H1 (cell line): ENCODE measurements around the gene DAB2IP. TPM values are rescaled to one million over a fixed set of nuclear protein-coding genes. Genes with fewer than 3 reads are reported as not detected.

Source experiments
- CTCF ChIA-PET: fragments of 300-600 bp; sonication (Branson Sonifier 250); formaldehyde crosslinking; loops from one replicate; lab custom pipeline; 2021; ENCODE audit not compliant: partially characterized antibody; lab: Charles Lee
- POLR2A ChIA-PET: fragments of 300-600 bp; sonication (Branson Sonifier 250); formaldehyde crosslinking; loops from one replicate; lab custom pipeline; 2021; ENCODE audit warnings: inconsistent platforms; ENCODE audit not compliant: partially characterized antibody; lab: Charles Lee
- DNase-seq, 2 experiments: peaks; one replicate each; pipeline versions ENCODE4 v3.0.0 to v3.0.0-alpha.2; 2010 to 2022; ENCODE audit warnings: low spot score in 2 of 2, low read depth in 1 of 2, mixed read lengths in 1 of 2
- FAIRE-seq: peaks from 2 replicates; lab custom pipeline; 2011; peaks lifted over from hg19 to GRCh38; lab: Jason Lieb, UNC
- H2AFZ ChIP-seq: 2 replicates; pipeline ENCODE4 v1.8.1; 2012; ENCODE audit warnings: low read length, inconsistent platforms
- H2AK5ac ChIP-seq: 2 replicates; pipeline ENCODE4 v1.6.1; 2013; ENCODE audit warnings: low read depth, low read length
- H2BK120ac ChIP-seq: replicated peaks from 2 replicates; pipeline ENCODE3; 2013; ENCODE audit warnings: low read depth, low read length, inconsistent platforms
- H2BK12ac ChIP-seq: 2 replicates; pipeline ENCODE4 v1.6.1; 2013; ENCODE audit warnings: low read depth, low read length
- H2BK15ac ChIP-seq: 2 replicates; pipeline ENCODE4 v1.6.1; 2013; ENCODE audit warnings: low read length
- H2BK20ac ChIP-seq: 2 replicates; pipeline ENCODE4 v1.6.1; 2013; ENCODE audit warnings: low read length
- H2BK5ac ChIP-seq: 2 replicates; pipeline ENCODE4 v1.6.1; 2013; ENCODE audit warnings: low read depth, low read length
- H3K14ac ChIP-seq: 2 replicates; pipeline ENCODE4 v1.6.1; 2013; ENCODE audit warnings: inconsistent platforms; ENCODE audit not compliant: insufficient read length
- H3K18ac ChIP-seq: 2 replicates; pipeline ENCODE4 v1.6.1; 2013; ENCODE audit warnings: low read length; ENCODE audit errors: extremely low read depth
- H3K23ac ChIP-seq: 2 replicates; pipeline ENCODE4 v1.6.1; 2013; ENCODE audit warnings: inconsistent platforms; ENCODE audit not compliant: insufficient read length
- H3K23me2 ChIP-seq: 2 replicates; pipeline ENCODE4 v1.6.1; 2013; ENCODE audit warnings: low read depth, low read length
- H3K27ac ChIP-seq: 2 replicates; pipeline ENCODE4 v1.6.1; 2011; ENCODE audit warnings: low read depth, low read length, inconsistent platforms
- H3K27me3 ChIP-seq, 4 experiments: replicated peaks in 1 of 4; 1 replicate in 1 of 4; 2 replicates in 3 of 4; pipeline versions ENCODE4 v1.6.1 to v1.8.1; 2011 to 2013; ENCODE audit warnings: low read length in 3 of 4, mild to moderate bottlenecking in 3 of 4, inconsistent platforms in 2 of 4, mixed read lengths in 2 of 4, moderate library complexity in 1 of 4; ENCODE audit not compliant: control insufficient read depth in 3 of 4, insufficient read depth in 3 of 4; ENCODE audit errors: extremely low read depth in 1 of 4
- H3K36me3 ChIP-seq, 4 experiments: 2 replicates each; pipeline versions ENCODE4 v1.6.1 to v1.8.1; 2011 to 2013; ENCODE audit warnings: mild to moderate bottlenecking in 4 of 4, low read length in 3 of 4, moderate library complexity in 2 of 4, control low read depth in 1 of 4, inconsistent platforms in 1 of 4; ENCODE audit not compliant: insufficient read depth in 4 of 4, control insufficient read depth in 2 of 4
- H3K4ac ChIP-seq: replicated peaks from 2 replicates; pipeline ENCODE3; 2013; ENCODE audit warnings: low read length, low read depth, mixed read lengths, inconsistent platforms; ENCODE audit not compliant: insufficient read length
- H3K4me1 ChIP-seq, 4 experiments: replicated peaks in 1 of 4; 1 replicate in 1 of 4; 2 replicates in 3 of 4; pipeline versions ENCODE4 v1.6.1 to v1.8.1; 2011 to 2013; ENCODE audit warnings: low read length in 3 of 4, inconsistent platforms in 2 of 4, mixed read lengths in 1 of 4; ENCODE audit not compliant: insufficient read depth in 4 of 4, control insufficient read depth in 3 of 4
- H3K4me2 ChIP-seq, 2 experiments: 2 replicates each; pipeline versions ENCODE4 v1.6.1 to v1.8.1; 2011 to 2013; ENCODE audit warnings: low read depth in 2 of 2, low read length in 2 of 2, control low read depth in 1 of 2, inconsistent platforms in 1 of 2, mild to moderate bottlenecking in 1 of 2; ENCODE audit not compliant: insufficient read depth in 1 of 2
- H3K4me3 ChIP-seq, 4 experiments: fragments of 200-600, 300-600 bp in 1 of 4; sonication (generic), shearing (Covaris generic), sonication (Bioruptor Twin) in 1 of 4; 2 replicates each; pipeline versions ENCODE4 v1.5.1 to v1.8.1; 2011 to 2016; ENCODE audit warnings: low read length in 4 of 4, low read depth in 3 of 4, control low read depth in 2 of 4, inconsistent platforms in 2 of 4, mild to moderate bottlenecking in 2 of 4, mixed read lengths in 1 of 4, moderate library complexity in 1 of 4; ENCODE audit not compliant: insufficient read depth in 2 of 4; ENCODE audit errors: extremely low read depth in 1 of 4
- H3K56ac ChIP-seq: replicated peaks from 2 replicates; pipeline ENCODE3; 2013; ENCODE audit warnings: low read depth, mild to moderate bottlenecking, mixed read lengths, low read length, inconsistent platforms; ENCODE audit not compliant: insufficient read length
- H3K79me1 ChIP-seq: 2 replicates; pipeline ENCODE4 v1.6.1; 2013; ENCODE audit warnings: low read depth, low read length, control low read depth
- H3K79me2 ChIP-seq, 2 experiments: 2 replicates each; pipeline versions ENCODE4 v1.6.1 to v1.8.1; 2012 to 2013; ENCODE audit warnings: low read length in 2 of 2, mild to moderate bottlenecking in 2 of 2, inconsistent platforms in 1 of 2; ENCODE audit not compliant: insufficient read depth in 2 of 2, control insufficient read depth in 1 of 2
- H3K9ac ChIP-seq, 4 experiments: replicated peaks in 1 of 4; 1 replicate in 1 of 4; 2 replicates in 3 of 4; pipeline versions ENCODE4 v1.6.1 to v1.8.1; 2011 to 2013; ENCODE audit warnings: low read depth in 3 of 4, low read length in 3 of 4, control low read depth in 2 of 4, mild to moderate bottlenecking in 2 of 4, moderate library complexity in 2 of 4, inconsistent platforms in 1 of 4; ENCODE audit errors: extremely low read depth in 1 of 4
- H3K9me3 ChIP-seq, 2 experiments: 2 replicates each; pipeline versions ENCODE4 v1.6.1 to v1.8.1; 2012 to 2013; ENCODE audit warnings: mild to moderate bottlenecking in 2 of 2, moderate library complexity in 2 of 2, control low read depth in 1 of 2, inconsistent platforms in 1 of 2, low read depth in 1 of 2, low read length in 1 of 2, mixed read lengths in 1 of 2; ENCODE audit not compliant: insufficient read depth in 2 of 2
- H4K20me1 ChIP-seq, 2 experiments: replicated peaks in 1 of 2; 2 replicates each; pipeline versions ENCODE3 to v1.8.1; 2011 to 2013; ENCODE audit warnings: inconsistent platforms in 2 of 2, low read length in 2 of 2, mild to moderate bottlenecking in 1 of 2; ENCODE audit not compliant: insufficient read depth in 2 of 2, control insufficient read depth in 1 of 2
- H4K5ac ChIP-seq: 2 replicates; pipeline ENCODE4 v1.6.1; 2013; ENCODE audit warnings: low read length, low read depth, mixed read lengths, inconsistent platforms; ENCODE audit not compliant: insufficient read length
- H4K8ac ChIP-seq: 2 replicates; pipeline ENCODE4 v1.8.0; 2013; ENCODE audit warnings: mild to moderate bottlenecking, moderate library complexity, low read length, inconsistent platforms; ENCODE audit not compliant: insufficient read depth; ENCODE audit errors: extremely low read depth
- H4K91ac ChIP-seq: replicated peaks from 2 replicates; pipeline ENCODE3; 2013; ENCODE audit warnings: low read length, mixed read lengths, inconsistent platforms; ENCODE audit not compliant: insufficient read length
- CREB1 ChIP-seq: IDR thresholded peaks from 2 replicates; pipeline ENCODE4 v1.6.1; 2012; ENCODE audit warnings: inconsistent platforms
- KDM1A ChIP-seq: fragments of 200-600, 300-600 bp; sonication (generic); IDR thresholded peaks from 2 replicates; pipeline ENCODE4 v1.7.1; 2016; ENCODE audit warnings: mild to moderate bottlenecking, low read length, borderline replicate concordance
- KDM4A ChIP-seq: IDR thresholded peaks from one replicate; pipeline ENCODE4 v1.7.1; 2012; ENCODE audit warnings: low read depth, mild to moderate bottlenecking, moderate library complexity, low read length, inconsistent platforms; ENCODE audit not compliant: severe bottlenecking
- POU5F1 ChIP-seq: IDR thresholded peaks from 2 replicates; pipeline ENCODE4 v1.6.1; 2011; ENCODE audit warnings: low read depth, mild to moderate bottlenecking, low read length, moderate library complexity
- SP1 ChIP-seq: IDR thresholded peaks from 2 replicates; pipeline ENCODE4 v1.6.1; 2011; ENCODE audit warnings: low read depth, low read length
- WGBS, 2 experiments: shearing (Covaris generic) in 1 of 2; methylation state at CpG; one replicate each; pipeline versions ENCODE4 v1.1.6 to v1.1.7; 2013 to 2015; ENCODE audit warnings: low lambda C conversion rate in 2 of 2, mixed read lengths in 2 of 2, inconsistent platforms in 1 of 2, low coverage in 1 of 2, missing lambda C conversion rate in 1 of 2; ENCODE audit not compliant: insufficient replicate concordance in 2 of 2, insufficient coverage in 1 of 2, insufficient read length in 1 of 2; ENCODE audit errors: extremely low coverage in 1 of 2, missing lambda C conversion rate in 1 of 2; 5-methylcytosine and 5-hydroxymethylcytosine counted together
- polyA plus RNA-seq, 7 experiments: library from polyadenylated mRNA; depleted of rRNA in 3 of 7; stranded (reverse) in 5 of 7; unstranded in 2 of 7; fragments of >200 nt in 5 of 7; fragments of 200-250 nt in 2 of 7; gene quantifications; 1 replicate in 5 of 7; 2 replicates in 1 of 7; 4 replicates in 1 of 7; pipeline versions ENCODE4 v1.2.1 to v1.2.3, GENCODE V29; 2011 to 2013; ENCODE audit warnings: missing spikeins in 2 of 7, mixed read lengths in 2 of 7
- total RNA-seq: library from RNA; stranded (reverse); fragmentation: NEBNext Ultra II Directional; extraction: Animal tissue kit (Norgen Biotek cat#: 25700); gene quantifications from 2 replicates; pipeline ENCODE4 v1.2.1, GENCODE V29; 2021

DAB2IP gene
- total and polyA plus RNA-seq, 2 of the 8 experiments (the other 6 are each of a cell fraction or from before 2014, with no cell fraction given), result 19.7 to 39.5 TPM

DNA sequence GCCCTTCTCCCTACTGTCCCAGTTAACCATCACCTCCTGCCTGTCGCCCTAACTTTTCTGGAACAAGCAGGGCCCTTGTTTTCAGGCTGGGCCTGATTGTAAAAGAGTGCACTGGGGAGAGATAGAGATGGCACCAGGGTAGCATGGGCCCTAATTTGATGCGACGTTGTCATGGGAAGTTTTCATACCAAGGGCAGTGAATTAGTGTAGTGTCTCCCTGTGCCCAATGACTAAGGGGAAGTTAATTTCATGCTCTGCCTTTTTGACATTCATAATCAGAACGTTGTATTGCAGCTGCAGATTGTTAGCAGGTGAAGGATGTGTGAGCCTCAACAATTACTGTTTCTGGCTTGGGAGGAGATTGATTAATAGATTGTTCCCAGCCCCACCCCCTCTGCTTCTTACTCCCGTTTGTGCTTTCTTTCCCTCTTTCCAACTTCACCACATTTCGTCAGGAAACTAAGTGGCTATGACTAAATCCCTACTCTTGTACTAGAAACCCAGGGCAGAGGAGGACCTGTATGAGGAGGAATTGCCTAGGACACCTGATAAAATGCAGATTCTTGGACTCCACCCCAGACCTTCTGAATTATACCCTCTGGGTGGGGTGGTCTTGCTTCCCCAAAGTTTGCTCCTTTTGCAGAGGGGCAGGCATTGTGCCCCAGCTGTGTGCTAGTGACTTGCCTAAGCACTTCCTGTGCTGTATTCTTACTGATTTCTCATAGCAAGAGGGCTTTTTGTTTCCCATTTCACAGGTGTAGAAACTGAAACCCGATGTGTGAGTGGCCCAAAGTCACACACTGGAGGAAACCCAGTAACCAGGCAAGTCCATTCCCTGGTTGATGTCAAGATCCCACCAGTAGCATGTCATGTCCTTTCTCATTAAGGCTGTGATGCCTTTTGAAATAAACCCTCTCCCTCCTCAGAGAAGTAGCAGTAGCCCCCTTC is 56.3 kb downstream of the DAB2IP start:
- Histone ChIP-seq H2BK5ac (no peak overlapping the region; the same call in 1 of the 2 replicates), H3K79me2 (peaks cover 0 to 87% of the 10 kb centered on the region in 2 experiments; a peak in 3 of 4 replicates), H3K18ac (no peak overlapping the region), H3K4me2 (no peak overlapping the region), H4K20me1 (peaks cover 20 to 34% of the 10 kb centered on the region in 2 experiments), H3K56ac (no peak overlapping the region), H3K27ac (no peak overlapping the region; the same call in 1 of the 2 replicates), H2BK120ac (no peak overlapping the region), H3K4ac (no peak overlapping the region), H3K9me3 (no peaks in the 10 kb centered on the region), H2AFZ (no peak overlapping the region), H2BK20ac (no peak overlapping the region), H3K79me1 (peaks cover 48% of the 10 kb centered on the region), H3K14ac (no peak overlapping the region), H4K5ac (no peak overlapping the region), H3K9ac (no peak overlapping the region), H2AK5ac (no peak overlapping the region), H3K23ac (no peak overlapping the region), H3K4me1 (peaks cover 10 to 21% (median 12%) of the 10 kb centered on the region in 4 experiments; a peak in 6 of 7 replicates), H4K8ac (no peak overlapping the region; the same call in 1 of the 2 replicates), H3K36me3 (no peaks in the 10 kb centered on the region), H3K27me3 (no peaks in the 10 kb centered on the region), H2BK15ac (no peak overlapping the region), H3K4me3 (no peak overlapping the region), H4K91ac (no peak overlapping the region), H2BK12ac (no peak overlapping the region), H3K23me2 (no peaks in the 10 kb centered on the region)
- FAIRE-seq, result no peak
- DNase-seq, result no peak
- TF ChIP-seq POU5F1 (no peak), CREB1 (no peak), SP1 (no peak), KDM1A (no peak), KDM4A (no peak)
- CTCF ChIA-PET, result interaction anchor here (0.5 to 4.0 kb wide), 3 partner anchors 11 to 1419 kb away, joined by 5 to 30 read pairs (median 5); no protein-coding TSS in a partner anchor
- WGBS, 2 experiments, result 89% methylated on average over 7 of the region's 7 CpGs; no CpG with 5 or more reads in 1 of the 2 experiments
- POLR2A ChIA-PET, result no interaction called here
